Stimulated activated naive CD4-positive, alpha-beta T cell (primary cell): Measurements from ENCODE around the gene MKRN2.

Experiments used
- DNase-seq, 6 experiments: peaks; one replicate each; lab custom pipeline; 2025; lab: John Stamatoyannopoulos, UW

MKRN2 gene

DNA sequence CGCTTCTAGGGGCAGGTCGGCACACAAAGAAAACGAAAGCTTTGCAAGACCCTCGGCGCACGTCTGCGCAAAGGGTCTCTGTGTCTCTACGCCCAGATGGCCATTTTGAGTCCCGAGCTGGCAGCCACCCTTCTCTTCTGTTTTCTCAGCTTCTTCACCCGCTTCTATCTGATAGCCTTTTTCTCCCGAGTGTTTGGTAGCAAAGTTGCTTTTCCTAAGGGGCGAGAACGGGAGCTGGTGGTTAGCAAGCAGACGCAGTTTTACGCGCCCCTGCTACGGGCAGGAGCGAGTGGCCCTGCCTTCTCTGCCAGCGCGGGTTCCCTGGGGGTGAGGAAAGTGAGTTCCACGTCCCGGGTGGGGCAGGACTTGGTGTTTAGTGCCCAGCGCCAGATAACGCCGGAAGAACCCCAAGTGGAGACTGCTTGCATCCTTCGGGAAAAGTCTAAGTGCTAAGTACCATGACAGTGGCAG, 2.9 kb upstream of the MKRN2 start:
- peak in 1 of 6 experiments; percentile 9 for DNase-seq

DNA sequence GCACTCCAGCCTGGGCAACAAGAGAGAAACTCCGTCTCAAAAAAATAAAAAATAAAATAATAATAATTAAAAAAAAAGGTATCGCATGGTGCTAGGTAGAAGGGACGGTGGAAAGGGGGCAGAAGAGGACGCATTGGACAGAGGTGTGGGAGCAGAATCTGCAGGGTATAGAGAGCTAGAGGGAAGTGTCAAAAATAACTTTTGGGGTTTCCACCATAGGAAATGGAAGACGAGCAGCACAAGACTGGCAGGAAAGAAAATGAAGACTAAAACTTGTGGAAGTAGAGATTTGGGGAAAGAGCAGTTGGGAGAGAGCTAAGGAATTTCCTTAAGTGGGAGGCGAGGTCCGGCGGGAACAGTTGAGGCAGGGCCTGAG, 585 bp upstream of the MKRN2 start:
- DNase-seq: peak in 1 of 6 experiments; percentile 52

DNA sequence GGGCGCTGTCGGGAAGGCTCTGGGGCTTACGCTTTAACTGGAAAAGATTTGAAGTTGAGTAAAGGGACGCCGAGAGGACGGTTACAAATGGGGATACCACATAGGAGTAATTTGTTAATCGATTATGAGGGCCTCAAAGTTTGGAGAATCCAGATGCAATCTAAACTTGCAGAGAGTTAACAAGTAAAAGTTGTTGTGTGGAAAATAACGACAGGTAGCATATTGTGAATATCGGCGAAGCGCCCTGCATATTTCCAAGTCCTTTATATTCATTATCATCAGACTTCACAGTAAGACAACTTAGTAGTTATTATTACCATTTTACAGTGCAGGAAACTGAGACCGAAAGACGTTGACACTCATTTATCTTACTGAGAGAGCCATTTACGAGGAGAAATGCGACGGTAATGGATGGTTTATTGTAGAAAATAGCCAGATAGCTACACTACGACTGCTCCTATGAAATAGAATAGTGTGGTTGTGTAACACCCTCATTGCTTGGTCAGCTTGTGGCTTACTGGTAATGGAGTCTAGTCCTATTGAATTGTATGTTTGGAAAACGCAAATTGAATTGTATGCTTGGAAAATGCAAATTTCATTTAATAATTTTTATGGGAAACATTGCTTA, 700 bp downstream of the MKRN2 start:
- no peak for DNase-seq

DNA sequence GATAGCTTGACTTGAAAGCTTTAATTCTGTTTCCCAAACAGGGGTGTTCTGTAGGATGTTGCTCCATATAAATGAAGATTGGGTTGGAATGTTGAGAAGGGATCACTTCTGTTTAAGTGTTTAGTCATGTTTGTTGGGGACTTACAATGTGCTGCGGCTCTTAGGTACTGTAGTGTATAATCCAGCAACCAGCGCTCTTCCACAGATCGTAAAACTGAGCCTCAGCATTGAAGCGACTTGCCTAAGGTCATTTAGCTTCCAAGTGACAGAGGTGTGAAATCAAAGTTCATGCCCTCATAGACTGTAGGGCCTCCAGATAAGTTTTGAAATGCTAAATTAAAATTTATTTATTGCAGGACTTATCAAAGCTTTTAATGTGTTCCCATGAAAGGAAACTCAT, 1.8 kb downstream of the MKRN2 start:
- no peak for DNase-seq

DNA sequence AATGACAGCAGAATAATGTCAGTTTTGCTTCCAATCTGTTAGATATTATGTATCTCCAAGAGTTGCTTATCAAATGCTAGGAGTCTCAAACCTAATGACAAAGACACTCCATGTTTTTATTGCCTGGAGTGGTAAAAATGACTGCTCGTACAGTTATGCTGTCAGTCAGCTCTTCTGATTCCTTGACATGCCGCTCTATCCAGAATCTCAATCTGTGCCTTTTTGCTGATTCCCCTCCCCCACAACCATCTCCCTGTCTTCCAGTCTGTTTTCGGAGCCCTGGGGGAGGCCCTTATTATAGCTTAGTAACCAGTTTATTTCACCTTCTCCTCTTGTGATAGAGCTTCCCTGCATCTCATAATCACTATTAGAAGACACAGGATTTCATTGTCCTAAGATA, 2.6 kb downstream of the MKRN2 start:
- no peak for DNase-seq

DNA sequence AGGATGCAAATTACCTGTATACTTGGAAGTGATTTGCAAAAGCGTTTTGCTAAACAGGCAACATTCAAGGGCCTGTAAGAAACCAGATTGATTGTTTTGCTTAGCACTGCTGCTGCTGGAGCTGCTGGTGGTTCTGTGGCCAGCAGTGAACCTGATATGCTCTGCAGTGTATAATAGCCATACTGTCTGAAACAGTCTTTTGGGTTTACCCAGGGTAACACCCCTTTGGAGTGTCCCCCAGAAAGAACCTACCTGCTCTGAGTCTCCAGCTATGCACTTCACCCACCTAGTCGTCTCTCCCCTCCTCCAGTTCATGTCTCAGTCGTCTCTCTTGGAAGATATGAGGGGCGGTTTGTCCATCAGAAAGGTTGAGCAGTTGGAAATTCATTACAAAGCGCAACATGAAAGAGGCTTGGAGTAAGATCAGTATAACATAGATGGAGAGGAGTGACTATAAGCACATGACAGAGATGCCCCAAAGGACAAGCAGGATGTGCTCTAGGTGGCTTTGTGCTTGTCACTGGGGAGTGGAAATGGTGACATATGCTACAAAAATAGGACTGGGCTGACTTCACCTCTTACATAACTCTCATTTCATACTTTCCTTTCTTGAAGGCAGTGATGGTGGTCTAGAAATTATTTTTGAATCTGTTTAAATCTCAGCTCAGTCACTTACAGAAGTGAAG, 3.8 kb downstream of the MKRN2 start:
- DNase-seq: peak in 2 of 6 experiments; percentile 5 to 13

DNA sequence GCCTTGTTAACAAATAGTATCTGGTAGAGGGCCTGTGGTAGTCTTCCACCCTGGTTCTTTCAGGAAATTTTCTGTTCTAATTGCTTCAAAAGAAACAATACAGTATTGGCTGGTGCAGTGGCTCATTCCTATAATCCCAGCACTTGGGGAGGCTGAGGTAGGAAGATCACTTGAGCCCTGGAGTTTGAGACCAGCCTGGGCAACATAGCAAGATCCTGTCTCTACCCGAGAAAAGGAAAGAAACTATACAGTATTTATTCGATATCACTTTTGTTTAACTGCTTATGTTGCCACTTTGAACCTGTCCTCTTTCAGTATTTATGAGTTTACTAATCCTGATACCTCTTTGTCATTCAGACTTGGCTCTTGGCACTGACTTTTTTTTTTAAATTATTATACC, 4.5 kb downstream of the MKRN2 start:
- DNase-seq: no peak

DNA sequence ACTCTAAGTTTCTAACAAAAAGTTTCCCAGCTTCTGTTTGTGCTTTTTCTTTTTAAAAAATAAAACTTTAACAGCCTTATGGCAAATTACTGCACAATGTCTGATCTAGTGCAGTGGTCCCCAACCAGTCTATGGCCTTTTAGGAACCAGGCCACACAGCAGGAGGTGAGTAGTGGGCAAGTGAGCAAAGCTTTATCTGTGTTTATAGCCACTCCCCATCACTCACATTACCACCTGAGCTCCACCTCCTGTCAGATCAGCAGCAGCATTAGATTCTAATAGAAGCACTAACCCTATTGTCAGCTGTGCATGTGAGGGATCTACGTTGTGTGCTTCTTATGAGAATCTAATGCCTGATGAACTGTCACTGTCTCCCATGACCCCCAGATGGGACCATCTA, 5.6 kb downstream of the MKRN2 start:
- DNase-seq: no peak

DNA sequence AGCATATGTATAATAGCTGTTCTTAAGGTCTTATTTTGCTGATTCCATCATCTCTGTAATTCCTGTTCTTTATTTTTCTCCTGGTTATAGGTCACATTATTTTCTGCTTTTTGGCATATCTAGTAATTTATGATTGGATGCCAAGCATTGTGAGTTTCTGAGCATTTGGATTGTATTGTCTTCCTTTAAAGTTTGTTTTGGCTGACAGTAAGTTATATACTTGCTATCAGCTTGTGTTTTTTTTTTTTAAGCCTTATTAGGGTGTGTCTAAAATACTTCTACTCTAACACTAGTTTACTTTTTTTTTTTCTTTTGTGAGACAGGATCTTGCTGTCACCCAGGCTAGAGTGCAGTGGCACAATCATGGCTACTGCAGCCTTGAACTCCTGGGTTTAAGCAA, 10.1 kb downstream of the MKRN2 start:
- DNase-seq: no peak

DNA sequence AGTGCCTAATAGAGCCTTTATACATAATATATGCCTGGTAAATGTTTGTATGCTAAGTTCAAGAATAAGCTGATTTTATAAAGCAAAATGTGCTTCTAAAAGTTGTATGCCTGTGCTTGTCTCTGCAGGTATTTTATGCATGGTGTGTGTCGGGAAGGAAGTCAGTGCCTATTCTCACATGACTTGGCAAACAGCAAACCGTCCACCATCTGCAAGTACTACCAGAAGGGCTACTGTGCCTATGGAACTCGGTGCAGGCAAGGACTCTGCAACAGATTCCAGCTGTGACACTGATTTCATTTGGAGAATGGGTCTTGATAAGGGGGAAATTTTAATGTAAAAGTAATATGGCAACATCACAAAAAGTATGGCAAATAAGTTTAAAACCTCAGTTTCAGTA, 11.9 kb downstream of the MKRN2 start:
- DNase-seq: no peak

DNA sequence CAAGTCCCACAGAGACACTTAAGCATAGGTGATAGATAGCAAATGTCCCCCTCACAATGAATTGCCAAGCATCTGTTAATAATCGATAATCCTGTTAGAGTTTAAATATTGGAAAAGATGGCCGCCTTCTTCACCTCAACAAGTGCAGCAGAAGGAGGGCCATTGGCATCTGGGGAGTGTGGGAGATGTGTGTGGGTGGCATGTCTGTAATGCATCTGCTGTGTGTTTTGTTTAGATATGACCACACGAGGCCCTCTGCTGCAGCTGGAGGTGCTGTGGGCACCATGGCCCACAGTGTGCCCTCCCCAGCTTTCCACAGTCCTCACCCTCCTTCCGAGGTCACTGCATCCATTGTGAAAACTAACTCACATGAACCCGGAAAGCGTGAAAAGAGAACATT, 12.9 kb downstream of the MKRN2 start:
- no peak for DNase-seq

DNA sequence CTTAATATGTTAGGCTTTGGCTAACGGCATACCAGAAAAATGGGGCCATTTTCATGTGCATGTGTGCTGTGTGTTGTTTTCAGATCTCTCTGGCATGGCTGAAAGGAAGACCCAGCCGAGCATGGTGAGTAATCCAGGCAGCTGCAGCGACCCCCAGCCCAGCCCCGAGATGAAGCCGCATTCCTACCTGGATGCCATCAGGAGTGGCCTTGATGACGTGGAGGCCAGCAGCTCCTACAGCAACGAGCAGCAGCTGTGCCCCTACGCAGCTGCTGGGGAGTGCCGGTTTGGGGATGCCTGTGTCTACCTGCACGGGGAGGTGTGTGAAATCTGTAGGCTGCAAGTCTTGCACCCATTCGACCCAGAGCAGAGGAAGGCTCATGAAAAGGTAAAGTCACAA, 15.1 kb downstream of the MKRN2 start:
- DNase-seq: no peak

DNA sequence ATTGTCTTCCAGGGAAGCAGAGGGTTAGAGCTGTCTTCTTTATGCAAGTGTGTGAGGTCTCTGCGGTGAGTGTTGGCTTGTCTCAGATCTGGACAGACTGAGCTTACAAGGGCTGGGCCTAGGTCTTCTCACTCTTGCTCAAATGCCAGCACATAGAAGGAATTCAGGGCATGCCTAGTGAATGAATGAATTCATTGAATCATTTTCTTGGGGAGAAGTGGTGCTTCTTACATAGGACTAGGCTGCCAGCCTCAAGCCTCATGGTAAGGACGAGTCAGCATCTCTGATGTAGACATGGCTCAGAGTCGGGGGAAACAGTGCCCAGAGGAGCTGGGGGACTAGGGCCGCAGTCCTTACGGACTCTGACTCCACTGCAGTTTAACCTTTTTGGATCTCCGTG, 17.2 kb downstream of the MKRN2 start:
- no peak for DNase-seq

DNA sequence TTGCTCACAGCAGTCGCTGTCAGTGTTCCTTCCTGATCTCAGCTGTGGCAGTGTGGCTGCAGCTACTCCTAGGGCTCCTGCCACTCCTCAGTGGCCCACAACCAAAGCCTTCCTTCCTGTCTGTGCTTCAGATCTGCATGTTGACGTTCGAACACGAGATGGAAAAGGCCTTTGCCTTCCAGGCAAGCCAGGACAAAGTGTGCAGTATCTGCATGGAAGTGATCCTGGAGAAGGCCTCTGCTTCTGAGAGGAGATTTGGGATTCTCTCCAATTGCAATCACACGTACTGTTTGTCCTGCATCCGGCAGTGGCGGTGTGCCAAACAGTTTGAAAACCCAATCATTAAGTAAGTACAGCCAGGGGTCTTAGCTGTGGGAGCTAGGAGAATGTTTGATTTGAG, 17.8 kb downstream of the MKRN2 start:
- DNase-seq: no peak

DNA sequence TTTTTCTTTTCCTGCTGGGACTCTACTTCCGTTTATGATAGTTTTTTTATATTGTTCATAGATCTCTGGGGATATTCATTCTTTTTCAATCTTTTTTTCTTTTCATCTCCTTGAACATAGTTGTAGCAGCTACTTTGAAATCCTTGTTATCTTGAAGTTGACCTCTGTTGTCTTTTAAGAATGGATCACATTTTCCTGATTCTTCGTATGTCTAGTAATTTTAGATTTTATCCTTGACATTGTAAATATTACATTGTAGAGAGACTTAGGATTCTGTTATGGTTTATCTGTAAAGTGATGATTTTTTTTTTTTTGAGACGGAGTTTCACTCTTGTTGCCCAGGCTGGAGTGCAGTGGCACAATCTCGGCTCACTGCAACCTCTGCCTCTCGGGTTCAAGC, 20.5 kb downstream of the MKRN2 start:
- no peak for DNase-seq

DNA sequence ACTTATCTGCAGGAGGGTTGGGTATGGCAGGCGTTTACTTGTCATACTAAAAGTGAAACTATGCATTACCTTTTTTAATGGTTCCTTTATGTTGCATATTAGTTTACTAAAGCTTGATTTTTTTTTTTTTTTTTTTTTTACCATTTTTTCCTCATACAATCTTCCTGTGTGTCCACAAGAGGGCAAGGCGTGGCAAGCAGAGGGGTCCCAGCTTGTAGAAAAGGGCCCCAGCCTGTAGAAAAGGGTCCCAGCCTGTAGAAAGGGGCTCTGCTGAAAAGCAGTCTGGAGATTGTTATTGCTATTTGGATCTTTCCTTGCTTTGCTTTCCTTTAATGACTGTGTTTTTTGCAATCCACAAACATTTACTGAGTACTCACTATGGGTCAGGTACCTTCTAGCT, 21.9 kb downstream of the MKRN2 start:
- DNase-seq: no peak

DNA sequence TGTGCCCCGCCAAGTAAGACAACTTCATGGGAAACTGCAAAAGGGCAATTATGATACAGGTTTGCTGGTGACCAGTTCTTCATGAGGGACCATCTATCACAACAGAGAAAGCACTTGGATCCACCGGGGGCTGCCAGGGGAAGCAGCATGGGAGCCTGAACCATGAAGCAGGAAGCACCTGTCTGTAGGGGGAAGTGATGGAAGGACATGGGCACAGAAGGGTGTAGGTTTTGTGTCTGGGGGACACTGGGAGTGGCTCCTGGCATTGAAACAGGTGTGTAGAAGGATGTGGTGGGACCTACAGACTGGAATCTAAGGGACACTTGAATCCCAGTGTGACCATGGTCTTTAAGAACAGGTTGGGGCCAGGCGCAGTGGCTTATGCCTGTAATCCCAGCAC, 22.6 kb downstream of the MKRN2 start:
- DNase-seq: no peak

DNA sequence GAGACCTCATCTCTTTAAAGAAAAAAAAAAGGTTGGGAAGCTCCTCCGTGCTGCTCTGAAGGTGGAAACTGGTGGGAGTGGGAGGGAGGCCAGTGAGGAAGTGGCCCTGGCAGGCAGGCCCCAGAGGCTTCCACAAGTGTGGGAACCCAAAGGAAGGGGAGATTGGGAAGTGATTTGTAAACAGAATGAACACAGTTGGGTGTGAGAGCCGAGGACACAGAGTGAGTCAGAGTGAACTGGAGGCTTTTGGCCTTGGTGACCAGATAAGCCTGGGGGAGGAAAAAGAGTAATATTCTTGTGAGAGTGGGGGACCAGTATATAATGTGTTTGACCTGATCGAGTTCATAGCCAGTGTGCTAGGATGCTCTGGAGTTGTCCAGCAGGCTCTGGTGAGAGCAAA, 23.0 kb downstream of the MKRN2 start:
- DNase-seq: no peak

DNA sequence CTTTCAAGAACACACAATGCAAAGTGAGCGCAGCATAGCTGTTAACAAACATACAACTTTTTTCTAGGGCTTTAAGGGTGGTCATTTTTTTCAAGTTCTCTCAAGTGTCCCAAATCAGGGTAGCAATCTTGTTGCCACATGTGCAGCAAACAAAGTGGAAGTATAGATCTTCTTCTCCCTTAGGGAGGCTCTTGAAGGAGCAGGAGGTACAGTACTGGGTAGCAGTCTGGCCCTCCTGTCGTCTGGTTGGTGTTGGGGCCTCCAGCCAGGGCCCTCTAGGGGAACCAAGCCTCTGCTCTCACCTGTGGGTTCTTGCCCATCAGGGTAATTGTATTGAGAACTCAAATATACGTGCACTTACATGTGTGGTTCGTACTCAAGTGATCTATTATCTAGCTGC, 25.8 kb downstream of the MKRN2 start:
- DNase-seq: no peak

DNA sequence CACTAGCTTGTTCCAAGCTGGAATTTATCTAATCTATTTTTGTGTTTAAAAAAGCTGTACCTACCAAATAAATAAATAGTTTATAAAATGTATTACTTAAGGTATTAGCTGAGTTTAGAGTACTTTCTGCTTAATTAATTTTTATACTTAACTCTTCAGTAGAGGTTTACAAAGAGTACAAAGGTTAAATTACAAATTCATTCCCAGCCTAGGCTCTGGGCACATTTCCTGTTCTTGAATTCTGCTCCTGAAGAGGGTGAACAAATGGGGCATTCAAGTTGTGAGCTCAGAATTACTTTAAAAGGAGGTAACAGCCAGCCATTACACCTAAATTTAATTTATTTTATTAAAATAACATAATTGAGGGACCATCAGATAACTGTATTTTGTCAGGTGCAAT, 26.4 kb downstream of the MKRN2 start:
- DNase-seq: no peak

DNA sequence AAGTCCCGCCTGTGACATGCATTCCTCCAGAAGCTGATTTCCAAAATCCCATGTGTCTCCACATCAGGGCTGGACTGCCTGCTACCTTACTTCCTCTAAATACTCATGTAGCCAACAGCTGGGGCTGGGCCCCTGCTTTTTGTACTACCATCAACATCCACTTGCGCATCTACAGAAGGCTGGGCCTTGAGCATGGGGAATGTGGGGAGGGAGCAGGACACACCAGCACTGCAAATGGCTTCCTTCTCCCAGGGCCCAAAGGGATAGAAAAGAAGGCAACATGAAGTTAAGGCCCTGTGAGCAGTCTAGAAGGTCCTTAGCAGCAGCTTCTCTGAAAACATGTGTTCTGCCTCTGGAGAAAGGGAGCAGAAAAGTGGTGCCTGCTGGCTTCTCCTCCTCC, 27.2 kb downstream of the MKRN2 start:
- no peak for DNase-seq

DNA sequence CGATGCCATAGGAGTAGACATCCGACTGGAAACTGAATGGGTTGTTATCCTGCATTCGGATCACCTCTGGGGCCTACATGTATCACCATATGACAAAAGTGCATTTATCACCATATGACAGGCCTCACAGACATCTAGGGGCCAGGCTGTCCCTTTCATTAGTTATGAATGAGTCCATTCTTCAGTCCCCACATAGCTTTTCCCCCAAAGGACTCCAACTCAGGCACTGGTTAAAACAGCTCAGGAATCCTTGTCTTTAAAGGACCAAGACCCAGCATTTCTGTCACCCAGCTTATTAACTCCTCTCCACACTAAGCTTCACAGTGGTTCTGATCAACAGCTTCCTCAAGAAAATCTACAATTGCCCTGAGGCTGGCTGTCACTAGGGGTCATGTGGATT, 28.3 kb downstream of the MKRN2 start:
- DNase-seq: no peak

DNA sequence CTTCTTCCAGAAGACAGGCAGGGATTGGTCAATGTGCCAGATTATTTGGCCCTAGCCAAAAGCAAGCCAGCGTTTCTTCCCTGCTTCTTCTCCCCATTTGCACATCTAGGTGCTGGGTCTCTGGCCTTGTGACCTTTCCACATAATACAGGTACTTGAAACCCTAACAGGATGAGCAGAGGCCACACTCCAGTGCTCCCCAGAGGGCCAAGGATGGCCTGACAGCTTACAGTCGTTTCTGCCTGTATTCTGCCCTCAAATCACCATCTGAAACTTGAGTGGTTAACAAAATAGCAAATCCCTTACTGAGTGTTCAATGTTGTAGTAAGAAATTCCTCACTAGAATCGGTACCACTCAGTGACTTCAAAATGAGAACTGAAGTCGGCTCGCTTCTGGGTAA, 29.1 kb downstream of the MKRN2 start:
- no peak for DNase-seq

DNA sequence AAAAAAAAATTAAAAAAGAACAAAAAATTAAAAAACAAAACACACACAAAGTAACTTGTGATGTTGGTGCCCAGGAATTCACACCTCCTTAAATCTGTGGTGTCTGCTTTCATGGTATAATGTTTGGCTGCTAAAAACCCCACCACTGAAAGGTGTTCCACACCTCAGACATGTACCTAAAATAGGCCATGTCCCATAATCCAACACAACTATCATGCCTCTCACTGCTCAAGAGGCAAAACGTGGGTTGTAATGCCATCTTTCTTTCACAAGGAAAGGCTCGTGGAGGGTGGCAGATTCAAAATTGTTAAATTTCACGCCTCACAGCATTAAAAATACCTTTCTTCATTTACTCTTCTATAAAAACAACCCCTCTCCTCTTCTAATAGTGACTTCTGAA, 29.5 kb downstream of the MKRN2 start:
- DNase-seq: no peak
